NT2/D1 (cell line): ENCODE results near the gene FSIP1.
A peak's percentile ranks its signal among the peaks of the same experiment; 100 is the strongest.

Experiments used
- DNase-seq: peaks from one replicate; pipeline ENCODE4 v3.0.0-alpha.2; 2011; ENCODE audit warnings: low read depth, low spot score
- H3K27me3 ChIP-seq: 2 replicates; pipeline ENCODE4 v1.6.0; 2011; ENCODE audit warnings: mild to moderate bottlenecking; ENCODE audit not compliant: insufficient read length, insufficient read depth
- H3K36me3 ChIP-seq: 2 replicates; pipeline ENCODE4 v1.6.1; 2011; ENCODE audit warnings: mild to moderate bottlenecking, low read length, mixed read lengths; ENCODE audit not compliant: insufficient read depth, insufficient read length
- H3K4me1 ChIP-seq: 2 replicates; pipeline ENCODE4 v1.5.1; 2011; ENCODE audit not compliant: insufficient read depth, insufficient read length
- H3K4me3 ChIP-seq: 2 replicates; pipeline ENCODE4 v1.5.1; 2011; ENCODE audit warnings: low read depth; ENCODE audit not compliant: insufficient read length
- H3K9ac ChIP-seq: 2 replicates; pipeline ENCODE4 v1.6.0; 2011; ENCODE audit warnings: low read depth; ENCODE audit not compliant: insufficient read length
- H3K9me3 ChIP-seq: 2 replicates; pipeline ENCODE4 v1.5.1; 2011; ENCODE audit warnings: mild to moderate bottlenecking, low read length; ENCODE audit not compliant: insufficient read depth
- SUZ12 ChIP-seq: IDR thresholded peaks from 2 replicates; pipeline ENCODE4 v1.6.1; 2011; ENCODE audit not compliant: insufficient read length, insufficient read depth; ENCODE audit errors: extremely low read depth
- YY1 ChIP-seq: IDR thresholded peaks from 2 replicates; pipeline ENCODE4 v1.6.1; 2011; ENCODE audit not compliant: insufficient read length, insufficient read depth
- ZNF274 ChIP-seq: IDR thresholded peaks from 2 replicates; pipeline ENCODE4 v1.6.1; 2011; ENCODE audit warnings: mild to moderate bottlenecking, low read depth, low read length

The FSIP1 gene

DNA sequence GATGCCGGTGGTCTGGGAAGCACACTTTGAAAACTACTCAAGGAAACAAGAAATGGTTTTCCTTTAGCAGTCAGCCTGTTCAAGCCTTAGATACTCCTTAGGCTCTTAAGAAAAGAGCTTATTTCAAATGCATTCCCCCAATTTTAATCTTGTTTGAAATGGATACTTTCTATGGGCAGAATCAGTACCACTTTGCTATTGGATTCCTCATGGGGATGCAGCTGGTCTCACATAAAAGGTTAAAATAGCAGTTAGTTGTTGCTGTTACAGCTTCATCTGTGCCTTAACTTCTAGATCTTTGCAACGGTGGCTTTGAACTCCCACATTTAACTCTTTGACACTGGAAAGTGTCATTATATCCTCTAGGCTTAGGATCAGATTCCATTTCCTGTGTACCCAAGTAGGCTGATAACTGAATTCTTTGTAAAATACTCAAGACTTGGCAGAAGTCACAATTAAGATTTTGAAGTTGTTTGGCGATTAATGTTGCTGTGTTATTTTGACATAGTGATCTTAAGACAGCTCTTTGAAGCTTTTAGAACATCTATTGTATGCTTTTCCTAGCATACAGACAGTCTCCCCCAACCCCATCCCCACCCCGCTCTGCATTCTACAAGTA lies 199.6 kb downstream of the FSIP1 start:
- DNase-seq: no peak
- H3K36me3 ChIP-seq: peaks cover 69% of the 10 kb centered on the region
- H3K27me3 ChIP-seq: peaks cover 12% of the 10 kb centered on the region
- peak overlapping the region; percentile 72 for H3K4me3 ChIP-seq
- H3K9me3 ChIP-seq: no peaks in the 10 kb centered on the region
- TF ChIP-seq YY1 (no peak), ZNF274 (no peak), SUZ12 (no peak)
- no peak overlapping the region for H3K9ac ChIP-seq
- peaks cover 9% of the 10 kb centered on the region for H3K4me1 ChIP-seq

GRCh38 chr15:39582286-39582976 lies 200.2 kb downstream of the FSIP1 start:
- no peak for DNase-seq
- H3K27me3 ChIP-seq: peaks cover 12% of the 10 kb centered on the region
- no peak overlapping the region for H3K9ac ChIP-seq
- H3K4me3 ChIP-seq: peak overlapping the region; percentile 72
- peaks cover 9% of the 10 kb centered on the region for H3K4me1 ChIP-seq
- TF ChIP-seq ZNF274 (no peak), SUZ12 (no peak), YY1 (no peak)
- peaks cover 62% of the 10 kb centered on the region for H3K36me3 ChIP-seq
- no peaks in the 10 kb centered on the region for H3K9me3 ChIP-seq

- Histone ChIP-seq H3K9me3 (no peaks in the 10 kb centered on the region), H3K36me3 (peaks cover 56% of the 10 kb centered on the region), H3K9ac (peak overlapping the region; percentile 74), H3K4me1 (peaks cover 9% of the 10 kb centered on the region), H3K4me3 (peak overlapping the region; percentile 72), H3K27me3 (peaks cover 12% of the 10 kb centered on the region)
- DNase-seq: no peak
- no peak for TF ChIP-seq YY1
- no peak for TF ChIP-seq ZNF274
- TF ChIP-seq SUZ12: no peak
Measured at GRCh38 chr15:39581793-39582285, 200.8 kb downstream of the FSIP1 start.

- Histone ChIP-seq H3K9me3 (no peaks in the 10 kb centered on the region), H3K4me1 (peaks cover 9% of the 10 kb centered on the region), H3K4me3 (peak overlapping the region; percentile 72), H3K9ac (peak overlapping the region; percentile 74), H3K27me3 (peaks cover 12% of the 10 kb centered on the region), H3K36me3 (peaks cover 51% of the 10 kb centered on the region)
- no peak for DNase-seq
- no peak for TF ChIP-seq SUZ12
Measured at GRCh38 chr15:39581242-39581792, 201.3 kb downstream of the FSIP1 start.

DNA sequence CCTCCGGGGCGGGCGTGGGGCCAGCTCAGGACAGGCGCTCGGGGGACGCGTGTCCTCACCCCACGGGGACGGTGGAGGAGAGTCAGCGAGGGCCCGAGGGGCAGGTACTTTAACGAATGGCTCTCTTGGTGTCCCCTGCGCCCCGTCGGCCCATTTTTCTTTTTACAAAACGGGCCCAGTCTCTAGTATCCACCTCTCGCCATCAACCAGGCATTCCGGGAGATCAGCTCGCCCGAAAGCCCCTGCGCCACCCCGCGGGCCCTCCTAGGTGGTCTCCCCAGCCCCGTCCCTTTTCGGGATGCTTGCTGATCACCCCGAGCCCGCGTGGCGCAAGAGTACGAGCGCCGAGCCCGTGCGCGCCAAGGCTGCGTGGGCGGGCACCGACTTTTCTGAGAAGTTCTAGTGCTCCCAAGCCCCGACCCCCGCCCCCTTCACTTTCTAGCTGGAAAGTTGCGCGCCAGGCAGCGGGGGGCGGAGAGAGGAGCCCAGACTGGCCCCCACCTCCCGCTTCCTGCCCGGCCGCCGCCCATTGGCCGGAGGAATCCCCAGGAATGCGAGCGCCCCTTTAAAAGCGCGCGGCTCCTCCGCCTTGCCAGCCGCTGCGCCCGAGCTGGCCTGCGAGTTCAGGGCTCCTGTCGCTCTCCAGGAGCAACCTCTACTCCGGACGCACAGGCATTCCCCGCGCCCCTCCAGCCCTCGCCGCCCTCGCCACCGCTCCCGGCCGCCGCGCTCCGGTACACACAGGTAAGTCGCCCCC lies 202.0 kb downstream of the FSIP1 start, which contains the start of gene THBS1:
Gene THBS1 (plus strand): TSS at position 595 of the 757 bp plus-strand sequence. CDS start 779 bp downstream, outside the sequence.
- no peak for TF ChIP-seq YY1
- no peak for TF ChIP-seq ZNF274
- TF ChIP-seq SUZ12: no peak
- Histone ChIP-seq H3K9ac (peak within 1 kb of the TSS; percentile 76), H3K4me1 (peaks cover 9% of the 10 kb centered on the region), H3K9me3 (no peaks in the 10 kb centered on the region), H3K27me3 (peaks cover 12% of the 10 kb centered on the region), H3K4me3 (peak within 1 kb of the TSS; percentile 72), H3K36me3 (peaks cover 45% of the 10 kb centered on the region)
- peak; percentile 78 for DNase-seq

DNA sequence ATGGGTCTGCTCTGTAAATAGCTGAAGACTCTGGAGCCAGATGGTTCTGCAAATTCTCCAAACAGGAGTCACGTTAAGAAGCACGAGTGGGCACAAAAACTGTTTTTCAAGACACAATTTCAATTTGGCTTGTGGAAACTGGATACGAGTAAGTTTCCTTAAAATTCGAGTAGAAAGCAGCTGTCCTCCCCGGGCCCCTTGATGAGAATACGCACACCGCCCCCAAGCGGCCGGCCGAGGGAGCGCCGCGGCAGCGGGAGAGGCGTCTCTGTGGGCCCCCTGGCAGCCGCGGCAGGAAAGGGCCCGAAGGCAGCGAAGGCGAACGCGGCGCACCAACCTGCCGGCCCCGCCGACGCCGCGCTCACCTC lies 202.5 kb downstream of the FSIP1 start:
- no peaks in the 10 kb centered on the region for H3K9me3 ChIP-seq
- peak; percentile 68 for DNase-seq
- peaks cover 12% of the 10 kb centered on the region for H3K27me3 ChIP-seq
- peak overlapping the region; percentile 76 for H3K9ac ChIP-seq
- TF ChIP-seq ZNF274: no peak
- no peak for TF ChIP-seq YY1
- no peak for TF ChIP-seq SUZ12
- peaks cover 39% of the 10 kb centered on the region for H3K36me3 ChIP-seq
- peaks cover 9% of the 10 kb centered on the region for H3K4me1 ChIP-seq
- H3K4me3 ChIP-seq: peak overlapping the region; percentile 41

GRCh38 chr15:39579487-39580116 lies 203.0 kb downstream of the FSIP1 start:
- Histone ChIP-seq H3K9me3 (no peaks in the 10 kb centered on the region), H3K36me3 (peaks cover 34% of the 10 kb centered on the region), H3K9ac (peak overlapping the region; percentile 32), H3K4me3 (peak overlapping the region; percentile 41), H3K4me1 (peaks cover 9% of the 10 kb centered on the region), H3K27me3 (peaks cover 12% of the 10 kb centered on the region)
- DNase-seq: peak; percentile 71
- TF ChIP-seq SUZ12: no peak
- TF ChIP-seq ZNF274: no peak
- no peak for TF ChIP-seq YY1
